ENCODE results near the gene FBXW2.
"Not testable (repeated sequence)": the region's sequence is repeated elsewhere in the genome, so short reads cannot be mapped to it uniquely, and the experiment has no call there.

FBXW2 gene

DNA sequence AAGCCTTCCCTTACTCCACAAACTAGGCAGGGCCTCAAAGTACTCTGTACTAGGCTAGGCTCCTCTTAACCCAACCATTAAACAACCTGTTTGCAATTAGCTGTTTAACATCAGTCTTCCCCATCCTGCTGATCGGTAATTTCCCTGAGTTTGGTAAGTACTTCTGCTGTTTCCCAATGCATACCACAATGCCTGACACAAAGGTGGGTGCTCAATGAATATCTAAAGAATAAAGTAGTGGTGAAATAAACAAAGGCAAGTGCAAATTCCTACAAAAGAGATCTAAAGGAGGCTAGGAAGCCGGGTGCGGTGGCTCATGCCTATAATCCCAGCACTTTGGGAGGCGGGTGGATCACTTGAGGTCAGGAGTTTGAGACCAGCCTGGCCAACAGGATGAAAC lies 25.0 kb downstream of the FBXW2 start:
- H3K4me1 Mint-ChIP-seq = peaks cover 6% of the 10 kb centered on the region
- H3K9me3 Mint-ChIP-seq = no peaks in the 10 kb centered on the region
- H3K27me3 Mint-ChIP-seq = no peaks in the 10 kb centered on the region
- H3K27ac Mint-ChIP-seq = no peak overlapping the region
- peaks cover 48% of the 10 kb centered on the region for H3K36me3 Mint-ChIP-seq (ENCODE audit: low read depth)
- ATAC-seq (no peak), DNase-seq (no peak)
- no peak overlapping the region for H3K4me3 Mint-ChIP-seq

DNA sequence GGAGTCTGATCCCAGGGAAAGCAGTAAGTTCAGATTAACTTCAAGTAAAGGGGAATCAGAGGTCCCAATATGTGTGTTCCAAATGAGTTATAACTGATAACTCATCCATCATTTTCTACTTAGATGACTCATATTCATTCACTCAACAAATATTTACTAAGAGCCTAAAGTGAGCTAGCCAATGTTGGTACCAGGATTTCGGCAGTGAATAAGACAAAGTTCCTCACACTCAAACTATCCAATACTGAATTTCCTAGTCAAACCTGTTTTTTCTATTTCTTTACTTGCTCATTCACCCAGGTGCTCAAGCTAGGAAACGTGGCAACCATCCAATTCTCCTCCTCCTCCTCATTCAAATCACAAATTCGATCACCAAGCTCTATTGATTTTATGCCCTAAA lies 25.8 kb downstream of the FBXW2 start:
- no peak for ATAC-seq
- no peaks in the 10 kb centered on the region for H3K27me3 Mint-ChIP-seq
- peaks cover 49% of the 10 kb centered on the region for H3K36me3 Mint-ChIP-seq (ENCODE audit: low read depth)

GRCh38 chr9:120765910-120766425 lies 27.2 kb downstream of the FBXW2 start:
- H3K27ac Mint-ChIP-seq = no peak overlapping the region
- H3K4me1 Mint-ChIP-seq = peaks cover 6% of the 10 kb centered on the region
- no peak overlapping the region for H3K4me3 Mint-ChIP-seq
- H3K36me3 Mint-ChIP-seq (ENCODE audit: low read depth) = peaks cover 49% of the 10 kb centered on the region
- no peak for DNase-seq
- no peaks in the 10 kb centered on the region for H3K27me3 Mint-ChIP-seq
- H3K9me3 Mint-ChIP-seq = no peaks in the 10 kb centered on the region
- no peak for ATAC-seq

More for the DNA sequence above, 25.8 kb downstream of the FBXW2 start:
- no peak overlapping the region for H3K27ac Mint-ChIP-seq
- DNase-seq = no peak
- H3K9me3 Mint-ChIP-seq = no peaks in the 10 kb centered on the region
- H3K4me3 Mint-ChIP-seq = no peak overlapping the region
- peaks cover 6% of the 10 kb centered on the region for H3K4me1 Mint-ChIP-seq

DNA sequence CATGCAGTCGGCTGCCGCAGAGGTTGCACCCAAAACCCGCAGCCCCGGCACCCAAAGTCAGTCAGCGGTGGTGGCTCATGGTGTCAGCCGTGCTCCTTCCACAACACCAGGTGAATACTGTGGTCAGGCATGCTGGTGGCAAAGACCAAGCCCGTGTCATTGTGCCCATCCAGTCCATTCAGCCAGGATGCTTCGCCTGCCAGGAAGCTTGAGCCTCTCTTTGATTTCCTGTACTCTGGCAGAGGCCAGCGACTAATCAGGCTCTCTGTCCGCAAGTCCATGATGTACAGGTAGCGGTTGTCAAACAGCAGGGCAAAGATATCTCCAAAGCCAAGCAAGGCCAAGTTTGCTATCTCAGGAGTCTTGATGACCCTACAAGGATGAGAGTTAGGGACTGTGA lies 28.7 kb downstream of the FBXW2 start:
- H3K9me3 Mint-ChIP-seq = no peaks in the 10 kb centered on the region
- peaks cover 2% of the 10 kb centered on the region for H3K4me1 Mint-ChIP-seq
- H3K36me3 Mint-ChIP-seq (ENCODE audit: low read depth) = peaks cover 44% of the 10 kb centered on the region
- no peaks in the 10 kb centered on the region for H3K27me3 Mint-ChIP-seq
- no peak overlapping the region for H3K27ac Mint-ChIP-seq
- ATAC-seq (no peak), DNase-seq (no peak)
- H3K4me3 Mint-ChIP-seq = no peak overlapping the region

DNA sequence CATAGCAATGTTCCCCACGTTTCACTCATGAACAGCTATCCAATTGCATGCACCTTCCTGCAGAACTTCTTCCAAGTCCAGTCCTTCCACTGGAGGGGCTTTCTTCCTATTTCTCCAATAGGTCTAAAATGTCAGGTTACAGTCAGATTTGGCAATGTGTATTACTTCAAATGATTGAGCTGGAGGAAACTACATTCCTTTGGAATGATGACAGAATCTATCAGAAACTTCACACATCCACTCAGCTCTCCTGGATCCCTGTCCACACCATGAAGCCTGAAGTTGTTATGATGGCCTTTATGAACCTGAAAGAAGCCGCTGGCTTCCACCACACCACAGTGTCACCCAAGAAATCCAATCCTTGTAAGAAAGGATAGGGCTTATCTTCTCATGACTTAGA lies 32.2 kb downstream of the FBXW2 start:
- DNase-seq (no peak), ATAC-seq (no peak)
- H3K4me1 Mint-ChIP-seq = peaks cover 25% of the 10 kb centered on the region
- peaks cover 30% of the 10 kb centered on the region for H3K36me3 Mint-ChIP-seq (ENCODE audit: low read depth)
- H3K27me3 Mint-ChIP-seq = no peaks in the 10 kb centered on the region
- no peak overlapping the region for H3K27ac Mint-ChIP-seq
- H3K9me3 Mint-ChIP-seq = no peaks in the 10 kb centered on the region
- no peak overlapping the region for H3K4me3 Mint-ChIP-seq

DNA sequence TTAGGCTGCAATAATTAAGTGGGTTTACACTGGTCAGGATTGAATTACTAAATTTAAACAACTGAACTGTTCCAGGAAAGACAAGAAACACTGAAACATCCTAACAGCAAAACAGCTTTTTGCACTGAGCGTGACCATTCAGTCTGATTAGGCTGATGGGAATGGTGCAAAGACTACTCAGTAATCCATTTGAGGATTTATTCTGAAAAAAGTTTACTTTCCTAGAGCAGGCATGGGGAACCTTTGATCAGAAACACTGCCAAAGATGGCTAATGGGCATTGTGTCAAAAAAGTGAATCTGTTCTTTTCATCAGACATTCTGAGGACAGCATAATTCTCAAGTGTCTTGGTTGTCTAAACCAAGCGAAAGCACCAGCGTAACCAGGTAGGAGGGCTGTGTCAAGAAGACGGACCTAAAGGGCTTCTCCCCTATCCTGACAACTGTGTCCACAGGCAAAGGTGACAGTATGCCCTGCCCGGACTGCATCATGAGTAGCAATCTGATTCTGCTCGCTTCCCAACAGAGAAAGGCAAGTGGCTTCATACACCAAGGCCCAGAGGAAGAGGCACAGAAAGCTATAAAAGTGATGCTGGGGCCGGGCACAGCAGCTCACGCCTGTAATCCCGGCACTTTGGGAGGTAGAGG lies 33.3 kb downstream of the FBXW2 start:
- no peak overlapping the region for H3K27ac Mint-ChIP-seq
- DNase-seq (no peak), ATAC-seq (no peak)
- no peaks in the 10 kb centered on the region for H3K27me3 Mint-ChIP-seq
- no peak overlapping the region for H3K4me3 Mint-ChIP-seq
- H3K36me3 Mint-ChIP-seq (ENCODE audit: low read depth) = peaks cover 25% of the 10 kb centered on the region
- peaks cover 25% of the 10 kb centered on the region for H3K4me1 Mint-ChIP-seq
- H3K9me3 Mint-ChIP-seq = no peaks in the 10 kb centered on the region

DNA sequence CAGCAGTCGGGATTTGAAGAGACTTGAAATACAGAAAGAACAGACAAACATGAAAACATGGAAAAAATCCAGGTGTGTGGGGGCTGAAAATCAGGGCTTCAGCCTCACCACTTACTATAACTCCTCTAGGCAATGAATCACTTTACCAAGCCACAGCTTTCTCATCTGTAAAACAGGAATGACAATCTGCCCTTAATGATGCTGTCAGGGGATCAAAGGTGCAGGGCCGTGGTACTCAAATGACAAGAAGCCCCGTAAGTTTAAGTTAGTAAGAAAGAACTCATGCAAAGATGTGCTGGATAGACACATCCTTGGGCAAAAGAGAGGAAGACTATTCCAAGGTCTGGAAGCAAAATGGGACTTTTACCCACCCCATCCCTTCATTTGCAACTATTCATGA lies 34.7 kb downstream of the FBXW2 start:
- Mint-ChIP-seq H3K27me3 (no peaks in the 10 kb centered on the region), H3K27ac (peak overlapping the region; percentile 6), H3K4me1 (peaks cover 25% of the 10 kb centered on the region), H3K9me3 (no peaks in the 10 kb centered on the region), H3K36me3 (ENCODE audit: low read depth) (peaks cover 19% of the 10 kb centered on the region), H3K4me3 (no peak overlapping the region)
- peak; percentile 52 for ATAC-seq
- no peak for DNase-seq

GRCh38 chr9:120757026-120757913 lies 35.9 kb downstream of the FBXW2 start:
- Mint-ChIP-seq H3K4me3 (no peak overlapping the region), H3K4me1 (peaks cover 25% of the 10 kb centered on the region), H3K9me3 (no peaks in the 10 kb centered on the region), H3K36me3 (ENCODE audit: low read depth) (peaks cover 13% of the 10 kb centered on the region), H3K27me3 (no peaks in the 10 kb centered on the region), H3K27ac (peak overlapping the region; percentile 35)
- DNase-seq (no peak), ATAC-seq (peak; percentile 33)

GRCh38 chr9:120756531-120756930 lies 36.7 kb downstream of the FBXW2 start:
- DNase-seq (no peak), ATAC-seq (no peak)
- peak overlapping the region; percentile 35 for H3K27ac Mint-ChIP-seq
- H3K4me1 Mint-ChIP-seq = peaks cover 25% of the 10 kb centered on the region
- H3K9me3 Mint-ChIP-seq = no peaks in the 10 kb centered on the region
- H3K36me3 Mint-ChIP-seq (ENCODE audit: low read depth) = peaks cover 10% of the 10 kb centered on the region
- no peak overlapping the region for H3K4me3 Mint-ChIP-seq
- H3K27me3 Mint-ChIP-seq = no peaks in the 10 kb centered on the region

GRCh38 chr9:120755810-120756434 lies 37.3 kb downstream of the FBXW2 start:
- H3K4me3 Mint-ChIP-seq = no peak overlapping the region
- peaks cover 25% of the 10 kb centered on the region for H3K4me1 Mint-ChIP-seq
- peak; percentile 63 for ATAC-seq
- no peaks in the 10 kb centered on the region for H3K27me3 Mint-ChIP-seq
- H3K9me3 Mint-ChIP-seq = no peaks in the 10 kb centered on the region
- DNase-seq = peak; percentile 71
- H3K36me3 Mint-ChIP-seq (ENCODE audit: low read depth) = peaks cover 8% of the 10 kb centered on the region
- H3K27ac Mint-ChIP-seq = peak overlapping the region; percentile 2

GRCh38 chr9:120755044-120755443 lies 38.2 kb downstream of the FBXW2 start:
- H3K4me1 Mint-ChIP-seq = peaks cover 25% of the 10 kb centered on the region
- no peak for DNase-seq
- H3K4me3 Mint-ChIP-seq = no peak overlapping the region
- H3K36me3 Mint-ChIP-seq (ENCODE audit: low read depth) = peaks cover 5% of the 10 kb centered on the region
- no peaks in the 10 kb centered on the region for H3K9me3 Mint-ChIP-seq
- H3K27ac Mint-ChIP-seq = no peak overlapping the region
- ATAC-seq = no peak
- H3K27me3 Mint-ChIP-seq = no peaks in the 10 kb centered on the region

DNA sequence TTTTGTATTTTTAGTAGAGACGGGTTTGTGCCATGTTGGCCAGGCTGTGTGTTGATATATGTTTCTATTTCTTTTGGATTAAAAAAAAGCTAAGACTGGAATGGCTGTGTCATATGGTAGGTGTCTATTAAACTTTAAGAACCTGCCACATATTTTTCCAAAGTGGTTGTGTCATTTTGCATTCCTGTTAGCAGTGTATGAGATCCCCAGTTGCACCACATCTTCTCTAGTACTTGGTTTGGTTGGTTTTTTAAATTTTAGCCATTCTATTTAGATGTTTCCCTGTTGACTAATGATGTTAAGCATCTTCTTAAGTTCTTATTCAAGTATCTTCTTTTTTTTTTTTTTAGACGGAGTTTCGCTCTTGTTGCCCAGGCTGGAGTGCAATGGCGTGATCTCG lies 42.8 kb downstream of the FBXW2 start:
- Mint-ChIP-seq H3K36me3 (ENCODE audit: low read depth) (no peaks in the 10 kb centered on the region), H3K27me3 (no peaks in the 10 kb centered on the region), H3K4me3 (no peak overlapping the region), H3K9me3 (no peaks in the 10 kb centered on the region), H3K27ac (no peak overlapping the region), H3K4me1 (no peaks in the 10 kb centered on the region)
- DNase-seq = no peak
- ATAC-seq = no peak

DNA sequence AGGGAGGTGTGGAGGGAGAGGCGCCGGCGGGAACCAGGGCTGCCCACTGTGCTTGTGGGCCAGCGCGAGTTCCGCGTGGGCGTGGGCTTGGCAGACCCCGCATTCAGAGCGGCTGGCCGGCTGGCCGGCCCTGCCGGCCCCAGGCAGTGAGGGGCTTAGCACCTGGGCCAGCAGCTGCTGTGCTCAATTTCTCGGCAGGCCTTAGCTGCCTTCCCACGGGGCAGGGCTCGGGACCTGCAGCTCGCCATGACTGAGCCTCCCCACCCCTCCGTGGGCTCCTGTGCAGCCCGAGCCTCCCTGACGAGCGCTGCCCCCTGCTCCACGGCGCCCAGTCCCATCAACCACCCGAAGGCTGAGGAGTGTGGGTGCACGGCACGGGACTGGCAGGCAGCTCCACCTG lies 46.9 kb downstream of the FBXW2 start:
- ATAC-seq; H3K27ac Mint-ChIP-seq; H3K27me3 Mint-ChIP-seq; H3K4me1 Mint-ChIP-seq; H3K36me3 Mint-ChIP-seq (ENCODE audit: low read depth); DNase-seq; H3K4me3 Mint-ChIP-seq; H3K9me3 Mint-ChIP-seq: not testable (repeated sequence)

DNA sequence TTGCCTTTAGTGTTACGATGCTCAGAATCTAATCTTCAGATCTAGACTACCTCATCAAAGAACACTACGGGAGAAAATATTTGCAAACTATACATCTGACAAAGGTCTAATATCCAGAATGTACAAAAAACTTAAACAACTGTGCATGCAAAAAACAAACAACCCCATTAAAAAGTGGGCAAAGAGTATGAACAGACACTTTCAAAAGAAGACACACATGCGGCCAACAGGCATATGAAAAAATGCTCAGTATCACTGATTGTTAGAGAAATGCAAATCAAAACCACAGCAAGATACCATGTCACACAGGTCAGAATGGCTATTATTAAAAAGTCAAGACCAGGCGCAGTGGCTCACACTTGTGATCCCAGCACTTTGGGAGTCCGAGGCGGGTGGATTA lies 47.9 kb downstream of the FBXW2 start:
- ATAC-seq = no peak

More for the DNA sequence above, 47.9 kb downstream of the FBXW2 start:
- Mint-ChIP-seq H3K4me1 (no peaks in the 10 kb centered on the region), H3K27me3 (no peaks in the 10 kb centered on the region), H3K36me3 (ENCODE audit: low read depth) (no peaks in the 10 kb centered on the region), H3K27ac (no peak overlapping the region), H3K9me3 (no peaks in the 10 kb centered on the region), H3K4me3 (no peak overlapping the region)
- DNase-seq = no peak

Measured in activated naive CD8-positive, alpha-beta T cell treated with anti-CD3 and anti-CD28 coated beads, Interleukin-2, amount 50 U/mL, for 24 hours (primary cell).